Common myeloid progenitor, CD34-positive (primary cell): ENCODE data around the gene YBX2.

Experiments
- CTCF ChIA-PET: fragments of 350-600 bp; sonication (Branson Sonifier 250); formaldehyde crosslinking; loops from one replicate; lab custom pipeline; 2021; ENCODE audit warnings: antibody characterized with exemption; lab: Charles Lee
- POLR2A ChIA-PET: fragments of 350-600 bp; sonication (Branson Sonifier 250); formaldehyde crosslinking; loops from one replicate; lab custom pipeline; 2021; ENCODE audit warnings: antibody characterized with exemption; lab: Charles Lee
- DNase-seq, 3 donors: peaks; one replicate each; pipeline versions ENCODE4 v3.0.0 to v3.0.0-alpha.2; 2013
- H3K27ac ChIP-seq, 2 experiments: 1 replicate in 1 of 2; 2 replicates in 1 of 2; pipeline ENCODE4 v1.7.0; 2013; ENCODE audit warnings: inconsistent platforms in 2 of 2, low read length in 2 of 2, mild to moderate bottlenecking in 2 of 2, low read depth in 1 of 2, moderate library complexity in 1 of 2; ENCODE audit not compliant: severe bottlenecking in 2 of 2, insufficient read depth in 1 of 2, poor library complexity in 1 of 2
- H3K27me3 ChIP-seq, 5 experiments: replicated peaks in 2 of 5; 1 replicate in 3 of 5; 2 replicates in 2 of 5; pipeline versions ENCODE4 v1.6.1 to v1.7.0; 2013; ENCODE audit warnings: low read length in 4 of 5, mild to moderate bottlenecking in 2 of 5, moderate library complexity in 2 of 5, inconsistent platforms in 1 of 5; ENCODE audit not compliant: insufficient read depth in 5 of 5, control insufficient read depth in 4 of 5
- H3K36me3 ChIP-seq, 4 experiments: 1 replicate in 2 of 4; 2 replicates in 2 of 4; pipeline versions ENCODE4 v1.6.1 to v1.7.0; 2013; ENCODE audit warnings: low read length in 3 of 4, control low read depth in 1 of 4, mild to moderate bottlenecking in 1 of 4; ENCODE audit not compliant: control insufficient read depth in 4 of 4, insufficient read depth in 4 of 4
- H3K4me1 ChIP-seq, 4 experiments: 1 replicate in 3 of 4; 2 replicates in 1 of 4; pipeline versions ENCODE4 v1.6.1 to v1.7.1; 2013; ENCODE audit warnings: low read length in 3 of 4, mild to moderate bottlenecking in 3 of 4, control low read depth in 1 of 4, inconsistent platforms in 1 of 4, moderate library complexity in 1 of 4; ENCODE audit not compliant: control insufficient read depth in 4 of 4, insufficient read depth in 4 of 4; ENCODE audit errors: control extremely low read depth in 1 of 4
- H3K4me3 ChIP-seq, 7 experiments: 1 replicate in 4 of 7; 2 replicates in 3 of 7; pipeline versions ENCODE4 v1.5.1 to v1.7.0; 2013; ENCODE audit warnings: mild to moderate bottlenecking in 7 of 7, low read length in 6 of 7, moderate library complexity in 6 of 7, inconsistent platforms in 2 of 7, low read depth in 2 of 7, control low read depth in 1 of 7; ENCODE audit not compliant: insufficient read depth in 4 of 7, control insufficient read depth in 1 of 7; ENCODE audit errors: extremely low read depth in 1 of 7
- H3K9me3 ChIP-seq, 5 experiments: 1 replicate in 4 of 5; 2 replicates in 1 of 5; pipeline versions ENCODE4 v1.6.1 to v1.7.1; 2013; ENCODE audit warnings: low read length in 4 of 5, mild to moderate bottlenecking in 2 of 5, inconsistent platforms in 1 of 5, low read depth in 1 of 5, moderate library complexity in 1 of 5; ENCODE audit not compliant: control insufficient read depth in 4 of 5, insufficient read depth in 2 of 5; ENCODE audit errors: control extremely low read depth in 1 of 5
- WGBS: methylation state at CpG from one replicate; pipeline ENCODE4 v1.1.5; 2013; ENCODE audit not compliant: insufficient coverage; 5-methylcytosine and 5-hydroxymethylcytosine counted together

YBX2 gene

DNA sequence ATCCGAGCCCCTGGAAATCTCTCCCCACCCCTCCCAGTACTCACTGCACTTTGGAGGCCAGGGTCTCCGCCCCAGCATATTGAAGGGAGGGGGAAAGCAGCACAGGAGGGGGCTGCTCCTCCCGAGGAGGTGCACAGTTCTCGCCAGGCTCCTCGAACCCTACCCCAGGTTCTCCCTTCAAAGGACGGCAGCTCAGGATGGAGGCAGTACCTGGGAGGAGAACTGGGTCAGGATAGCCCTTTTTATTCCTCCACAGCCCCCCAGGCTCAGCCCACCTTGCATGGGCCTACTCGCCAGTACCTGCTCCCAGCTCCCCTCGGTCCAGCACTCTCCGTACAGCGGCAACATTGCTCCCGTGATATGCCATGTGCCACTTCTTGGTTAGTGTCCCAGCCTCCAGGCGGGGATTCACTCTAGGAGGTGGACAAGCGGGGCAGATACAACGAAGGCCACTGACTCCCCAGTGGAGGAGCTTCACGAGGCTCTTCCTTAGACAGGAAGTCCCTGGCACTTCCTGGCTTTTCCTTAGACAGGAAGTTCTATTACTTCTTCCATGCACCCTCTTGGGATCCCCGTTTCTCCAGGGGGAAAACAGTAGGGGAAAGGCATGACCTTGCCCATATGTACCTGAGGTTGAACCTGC, 22.8 kb upstream of the YBX2 start:
- Histone ChIP-seq H3K9me3 (no peaks in the 10 kb centered on the region), H3K36me3 (peaks cover 13 to 68% (median 55%) of the 10 kb centered on the region in 4 experiments), H3K27ac (no peak overlapping the region), H3K4me3 (no peak overlapping the region), H3K4me1 (peaks cover 7 to 28% (median 19%) of the 10 kb centered on the region in 4 experiments), H3K27me3 (no peaks in the 10 kb centered on the region)
- CTCF ChIA-PET, result interaction anchor here (0.9 to 3.1 kb wide), 4 partner anchors 9 to 32 kb away, joined by 3 to 16 read pairs (median 4); no protein-coding TSS in a partner anchor
- no peak for DNase-seq
- POLR2A ChIA-PET, result no interaction called here
- 92% methylated on average over 10 of the region's 16 CpGs for WGBS

DNA sequence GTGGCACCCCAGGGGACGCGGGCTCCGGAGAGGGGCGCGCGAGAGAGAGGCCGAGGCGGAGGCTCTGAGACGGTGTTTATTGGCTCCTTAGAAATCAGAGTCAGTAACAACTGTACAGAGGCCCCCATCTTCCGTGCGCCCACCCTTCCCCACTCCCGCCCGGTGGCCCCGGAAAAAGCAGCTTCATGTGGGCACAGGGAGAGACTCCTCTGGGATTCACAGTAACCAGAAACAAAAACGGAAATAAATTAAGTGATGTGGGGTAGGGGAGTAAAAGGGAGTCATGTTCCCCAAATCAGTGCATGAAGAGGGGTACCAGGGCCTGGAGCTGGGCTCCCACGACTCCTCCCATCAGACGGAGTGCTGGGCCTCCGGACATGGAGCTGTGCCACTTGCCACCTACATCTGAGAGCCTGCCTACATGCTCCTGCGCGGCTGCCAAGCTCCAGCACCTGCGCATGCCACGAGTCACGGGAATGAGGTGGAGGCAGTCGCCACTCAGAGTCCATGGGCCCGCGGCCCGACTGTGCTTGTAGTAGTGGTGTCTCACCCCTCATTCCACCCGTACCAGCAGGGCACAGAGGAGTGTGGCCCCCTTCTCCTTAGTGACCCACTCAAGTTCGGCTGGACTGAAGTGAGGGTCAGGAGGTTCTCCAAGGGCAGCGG, 21.3 kb upstream of the YBX2 start:
- H3K27me3 ChIP-seq, result no peaks in the 10 kb centered on the region
- H3K4me1 ChIP-seq, result peaks cover 7 to 34% (median 20%) of the 10 kb centered on the region in 4 experiments
- peak overlapping the region; percentile 62 to 79 for H3K27ac ChIP-seq
- DNase-seq, result no peak
- H3K9me3 ChIP-seq, result no peaks in the 10 kb centered on the region
- H3K4me3 ChIP-seq, result peak overlapping the region; percentile 53 to 92 (median 74)
- POLR2A ChIA-PET, result interaction anchor here (0.6 kb wide), 1 partner anchor 154 kb away, joined by 3 read pairs; no protein-coding TSS in a partner anchor
- CTCF ChIA-PET, result interaction anchor here (0.6 to 3.1 kb wide), 7 partner anchors 9 to 94 kb away, joined by 3 to 16 read pairs (median 4); partner anchors contain the start of gene TMEM95
- 56% methylated on average over 24 of the region's 30 CpGs for whole genome bisulfite sequencing
- H3K36me3 ChIP-seq, result peaks cover 18 to 65% (median 55%) of the 10 kb centered on the region in 4 experiments

DNA sequence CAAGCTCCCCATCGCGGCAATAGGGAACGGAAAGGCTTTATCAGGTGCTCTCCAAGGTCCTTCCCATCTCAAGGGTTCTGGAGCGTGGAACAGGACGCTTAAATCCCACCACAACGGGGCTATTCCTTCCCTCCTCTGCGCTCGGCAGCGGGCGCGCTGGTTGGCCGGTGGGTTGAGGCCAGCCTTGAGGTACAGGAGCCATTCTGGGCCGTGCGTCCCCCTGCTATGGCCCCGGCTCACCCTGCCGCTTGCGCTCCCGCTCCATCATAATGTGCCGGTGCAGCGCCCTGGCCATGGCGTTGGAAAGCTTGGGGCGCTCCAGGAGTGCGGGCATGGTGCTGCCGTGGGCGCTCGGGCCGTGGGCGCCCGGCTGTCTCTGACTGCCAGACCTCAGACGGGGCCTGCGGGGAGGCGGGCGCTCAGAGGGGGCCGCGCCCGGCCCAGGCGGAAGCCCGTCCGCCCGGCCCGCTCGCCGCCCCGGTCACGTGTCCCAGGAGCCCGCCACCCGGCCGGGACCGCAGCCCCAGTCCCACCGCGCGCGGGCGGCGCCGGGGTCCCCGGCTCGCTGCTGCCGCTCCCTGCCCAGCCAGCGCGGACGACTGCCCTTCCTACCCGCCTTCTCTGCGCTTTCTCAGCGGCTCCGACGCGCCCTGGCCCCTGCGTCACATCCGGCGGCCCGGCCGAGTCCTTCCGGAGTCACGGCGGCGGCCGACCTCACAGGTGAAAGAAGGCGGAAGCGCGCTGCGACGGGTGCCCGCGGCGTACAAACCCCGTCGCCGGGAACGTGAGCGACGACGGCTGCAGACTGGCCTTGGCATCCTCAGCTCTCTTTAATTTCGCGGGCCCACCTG, 20.5 kb upstream of the YBX2 start, which contains the start of gene GPS2:
GPS2 (minus strand) TSS at position 642 of the 851 bp plus-strand sequence; CDS start at position 334, 308 bp downstream.
- Histone ChIP-seq H3K27me3 (no peaks in the 10 kb centered on the region), H3K9me3 (no peaks in the 10 kb centered on the region), H3K36me3 (peaks cover 21 to 66% (median 56%) of the 10 kb centered on the region in 4 experiments), H3K27ac (peak within 1 kb of the TSS; percentile 62 to 79), H3K4me1 (peaks cover 10 to 41% (median 25%) of the 10 kb centered on the region in 4 experiments), H3K4me3 (peak within 1 kb of the TSS; percentile 53 to 92 (median 74))
- DNase-seq, result peak; percentile 87 to 94 (median 92)
- ChIA-PET POLR2A (interaction anchor here (0.6 kb wide), 1 partner anchor 153 kb away, joined by 3 read pairs; no protein-coding TSS in a partner anchor), CTCF (interaction anchor here (1.1 to 2.5 kb wide), 7 partner anchors 10 to 94 kb away, joined by 3 to 11 read pairs (median 4); partner anchors contain the start of gene TMEM95)
- under 1% methylated on average over 86 of the region's 95 CpGs for WGBS

DNA sequence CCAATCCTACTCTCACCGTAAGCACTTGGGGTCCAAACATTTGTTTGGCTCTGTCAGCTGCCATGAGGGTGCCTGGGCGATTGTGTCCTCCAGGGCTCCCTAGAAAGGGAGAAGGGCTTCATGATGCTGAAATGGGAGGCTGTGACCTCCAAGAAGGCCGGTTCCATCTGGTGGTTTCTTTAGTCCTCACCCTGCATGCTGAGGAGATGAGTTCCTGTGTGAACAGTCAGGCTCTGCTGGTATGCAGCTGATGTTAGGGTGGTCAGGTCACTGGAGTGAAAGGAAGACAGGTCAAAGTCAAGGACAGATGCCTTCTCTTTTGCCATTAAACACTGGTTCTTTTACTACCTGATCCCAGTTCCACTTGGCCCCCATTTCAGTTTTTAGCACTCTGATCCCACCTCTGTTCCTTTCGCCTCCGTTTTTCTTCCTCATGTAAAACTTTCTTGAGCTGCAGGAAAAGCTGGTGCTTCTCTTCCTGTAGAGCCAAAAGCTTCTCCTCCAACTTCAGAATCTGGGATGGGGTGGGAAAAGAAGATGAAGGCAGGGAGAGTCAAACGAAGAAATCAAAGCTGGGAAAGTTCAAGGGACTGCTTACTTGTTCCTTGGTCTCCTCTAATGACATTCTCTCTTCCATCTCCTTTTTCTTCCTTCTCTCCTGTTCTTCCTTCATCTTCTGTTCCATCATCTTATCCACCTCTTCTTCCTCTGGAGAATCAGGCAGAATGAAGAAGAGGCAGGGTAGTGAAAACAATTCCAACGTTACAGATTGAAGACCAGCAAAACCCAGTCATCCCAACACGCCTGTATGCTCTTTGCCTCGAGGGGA, 19.7 kb upstream of the YBX2 start:
- CTCF ChIA-PET, result interaction anchor here (0.8 to 2.5 kb wide), 8 partner anchors 8 to 72 kb away, joined by 3 to 11 read pairs (median 4); no protein-coding TSS in a partner anchor
- peaks cover 24 to 71% (median 62%) of the 10 kb centered on the region in 4 experiments for H3K36me3 ChIP-seq
- 49% methylated on average over 7 of the region's 9 CpGs for WGBS
- no peaks in the 10 kb centered on the region for H3K27me3 ChIP-seq
- peaks cover 16 to 50% (median 33%) of the 10 kb centered on the region in 4 experiments for H3K4me1 ChIP-seq
- peak overlapping the region; percentile 53 to 92 (median 74) for H3K4me3 ChIP-seq
- no peaks in the 10 kb centered on the region for H3K9me3 ChIP-seq
- peak in 2 of 3 donors; percentile 39 to 50 for DNase-seq
- H3K27ac ChIP-seq, result peak overlapping the region; percentile 62 to 79
- POLR2A ChIA-PET, result interaction anchor here (0.5 to 1.2 kb wide), 3 partner anchors 22 to 189 kb away, joined by 3 to 6 read pairs (median 6); partner anchors contain the start of genes ACAP1 and TMEM256

DNA sequence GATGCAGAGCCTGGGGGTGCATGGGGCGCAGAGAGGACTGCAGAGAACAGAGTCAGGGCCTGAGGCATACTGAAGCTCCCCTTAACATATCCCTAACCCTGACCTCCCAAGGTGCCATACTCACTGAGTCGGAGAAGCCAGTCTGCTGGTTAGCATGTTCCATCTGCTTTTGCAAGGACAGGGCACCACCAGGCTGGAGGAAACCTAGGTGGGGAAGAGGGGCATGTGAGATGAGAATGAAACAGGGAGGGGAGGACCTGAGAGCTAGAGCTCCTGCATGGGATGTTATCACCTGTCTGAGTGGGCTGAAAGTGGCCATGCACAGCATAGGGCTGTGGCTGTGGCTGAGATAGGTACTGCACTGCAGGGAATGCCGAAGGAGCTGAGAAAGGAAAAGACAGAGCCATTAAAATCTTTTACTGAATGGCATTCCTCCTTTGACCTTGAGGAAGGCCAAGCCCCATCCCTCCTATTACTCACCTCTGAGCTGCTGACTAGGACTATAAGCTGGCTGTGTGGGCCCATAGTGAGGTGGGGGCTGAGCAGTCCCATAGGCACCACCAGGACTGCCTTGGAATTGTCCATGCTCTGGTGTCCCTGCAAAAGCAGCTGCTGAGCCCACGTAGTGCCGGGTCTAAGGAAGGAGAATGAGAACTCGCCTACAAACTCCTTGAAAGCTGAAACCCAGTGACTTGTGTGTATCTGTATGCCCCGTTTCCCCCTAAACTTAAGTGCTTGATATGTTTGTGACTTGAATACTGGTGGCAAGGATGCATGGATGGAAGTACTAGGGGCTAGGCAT, 18.9 kb upstream of the YBX2 start:
- WGBS, result 95% methylated on average over 6 of the region's 7 CpGs
- POLR2A ChIA-PET, result interaction anchor here (0.5 to 1.2 kb wide), 3 partner anchors 23 to 190 kb away, joined by 3 to 6 read pairs (median 6); partner anchors contain the start of genes ACAP1 and TMEM256
- Histone ChIP-seq H3K4me1 (peaks cover 16 to 51% (median 37%) of the 10 kb centered on the region in 4 experiments), H3K36me3 (peaks cover 20 to 63% (median 55%) of the 10 kb centered on the region in 4 experiments), H3K27ac (no peak overlapping the region), H3K4me3 (peak overlapping the region in 1 of 7 experiments; percentile 74), H3K27me3 (no peaks in the 10 kb centered on the region), H3K9me3 (no peaks in the 10 kb centered on the region)
- CTCF ChIA-PET, result interaction anchor here (0.8 to 2.5 kb wide), 10 partner anchors 9 to 38 kb away, joined by 3 to 11 read pairs (median 4); no protein-coding TSS in a partner anchor
- DNase-seq, result peak in 2 of 3 donors; percentile 42 to 47
